ENCODE measurements around the gene STAT5B.
"Not testable (repeated sequence)": the region's sequence is repeated elsewhere in the genome, so short reads cannot be mapped to it uniquely, and the experiment has no call there.

STAT5B gene

GRCh38 chr17:42305543-42306384, 29.6 kb upstream of the STAT5B start:
- no peak for DNase-seq

GRCh38 chr17:42305031-42305330, 28.8 kb upstream of the STAT5B start:
- DNase-seq: not testable (repeated sequence)

DNA sequence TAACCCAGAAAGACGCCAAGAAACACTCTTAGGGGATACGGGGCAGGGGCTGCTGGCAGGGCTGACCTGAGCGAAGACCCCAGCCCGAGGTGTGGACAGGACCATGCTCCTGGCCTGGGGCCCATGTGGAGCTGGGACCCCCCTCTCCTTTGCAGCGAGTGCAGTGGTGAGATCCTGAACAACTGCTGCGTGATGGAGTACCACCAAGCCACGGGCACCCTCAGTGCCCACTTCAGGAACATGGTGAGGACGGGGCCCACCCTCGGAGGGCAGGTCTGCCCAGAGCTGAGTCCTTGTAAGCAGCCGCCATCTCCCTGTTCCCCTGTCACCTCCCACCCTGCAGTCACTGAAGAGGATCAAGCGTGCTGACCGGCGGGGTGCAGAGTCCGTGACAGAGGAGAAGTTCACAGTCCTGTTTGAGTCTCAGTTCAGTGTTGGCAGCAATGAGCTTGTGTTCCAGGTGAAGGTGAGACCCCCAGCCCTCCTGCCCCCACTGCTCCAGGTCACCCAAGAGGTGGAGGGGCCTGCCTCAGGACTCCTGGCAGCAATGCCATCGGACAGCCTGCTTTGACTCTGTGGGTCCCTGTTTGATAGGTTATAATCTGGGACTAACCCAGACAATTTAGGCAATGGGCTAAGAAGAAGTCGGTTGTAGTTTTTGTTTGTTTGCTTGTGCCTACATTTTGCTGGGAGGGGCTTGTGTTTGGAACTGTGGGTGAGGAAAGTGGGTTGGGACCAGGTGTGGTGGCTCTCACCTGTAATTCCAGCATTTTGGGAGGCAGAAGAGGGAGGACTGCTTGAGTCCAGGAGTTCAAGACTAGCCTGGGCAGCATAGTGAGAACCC, 28.2 kb upstream of the STAT5B start:
- no peak for DNase-seq

- DNase-seq: no peak
Observed at GRCh38 chr17:42303694-42304093, 27.5 kb upstream of the STAT5B start.

GRCh38 chr17:42301022-42301421, 24.8 kb upstream of the STAT5B start:
- DNase-seq: no peak

DNA sequence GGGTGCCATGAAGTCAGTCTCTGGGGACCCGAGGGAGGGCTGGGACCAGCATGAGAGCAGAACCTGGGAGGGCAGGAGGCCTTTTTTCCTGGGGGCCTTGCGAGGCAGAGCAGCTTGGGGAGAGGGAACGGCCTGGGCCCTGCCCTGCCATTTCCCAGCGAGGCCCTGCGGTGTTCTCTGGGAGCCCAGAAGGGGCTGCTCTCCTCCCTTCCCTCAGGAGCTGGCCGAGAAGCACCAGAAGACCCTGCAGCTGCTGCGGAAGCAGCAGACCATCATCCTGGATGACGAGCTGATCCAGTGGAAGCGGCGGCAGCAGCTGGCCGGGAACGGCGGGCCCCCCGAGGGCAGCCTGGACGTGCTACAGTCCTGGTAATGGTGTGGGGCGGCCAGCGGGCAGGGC, 23.7 kb upstream of the STAT5B start:
- DNase-seq: not testable (repeated sequence)

- DNase-seq: not testable (repeated sequence)
Observed at GRCh38 chr17:42299361-42299760, 23.2 kb upstream of the STAT5B start.

DNA sequence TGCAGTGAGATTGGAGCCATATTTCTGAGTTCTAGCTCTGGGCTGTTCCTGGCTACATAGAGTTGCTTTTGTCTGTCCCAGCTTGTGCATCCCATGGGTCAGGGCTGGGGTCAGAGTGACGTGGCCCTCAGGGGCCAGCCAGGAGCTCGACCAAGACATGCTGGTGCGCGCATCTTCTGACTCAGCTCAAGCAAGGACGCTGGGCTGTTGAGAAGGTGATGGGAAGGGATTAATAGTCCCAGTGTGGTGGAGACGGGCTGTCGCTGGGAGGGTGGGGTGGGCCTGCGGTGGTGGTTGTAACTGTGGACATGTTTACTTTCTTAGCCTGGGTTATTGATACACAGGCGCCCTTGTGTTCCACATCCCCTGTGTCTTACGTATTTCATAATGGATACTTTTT, 21.6 kb upstream of the STAT5B start:
- DNase-seq: not testable (repeated sequence)

- DNase-seq: no peak
Observed at GRCh38 chr17:42296012-42296411, 19.8 kb upstream of the STAT5B start.

GRCh38 chr17:42294469-42295398, 18.5 kb upstream of the STAT5B start:
- no peak for DNase-seq

DNA sequence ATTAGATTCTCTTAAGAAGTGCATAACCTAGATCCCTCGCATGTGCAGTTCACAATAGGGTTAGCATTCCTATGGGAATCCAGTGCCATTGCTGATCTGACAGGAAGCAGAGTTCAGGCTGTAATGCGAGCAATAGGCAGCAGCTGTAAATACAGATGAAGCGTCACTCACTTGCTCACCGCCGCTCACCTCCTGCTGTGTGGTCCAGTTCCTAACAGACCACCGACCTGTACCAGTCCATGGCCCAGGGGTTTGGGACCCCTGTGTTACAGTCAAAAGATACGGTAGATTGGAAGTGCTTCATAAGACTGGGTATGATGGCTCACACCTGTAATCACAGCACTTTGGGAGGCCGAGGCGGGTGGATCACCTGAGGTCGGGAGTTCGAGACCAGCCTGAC, 14.9 kb upstream of the STAT5B start:
- DNase-seq: no peak

DNA sequence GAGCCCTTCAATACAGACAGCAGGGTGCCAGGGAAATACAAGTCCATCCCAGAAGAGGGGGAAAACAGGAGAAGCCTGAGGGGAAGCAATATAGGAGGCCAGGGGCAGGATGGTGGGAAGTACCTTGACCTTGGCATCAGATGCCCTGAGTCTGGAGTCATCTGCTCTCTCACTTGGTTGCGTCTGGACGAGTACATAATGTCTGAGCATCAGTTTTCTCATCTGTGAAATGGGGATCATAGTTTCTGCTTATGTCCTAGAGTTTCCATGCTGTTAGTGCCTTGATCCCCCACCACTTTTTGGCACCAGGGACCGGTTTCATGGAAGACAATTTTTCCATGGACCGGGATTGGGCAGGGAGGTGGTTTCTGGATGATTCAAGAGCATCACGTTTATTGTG, 14.4 kb upstream of the STAT5B start:
- DNase-seq: no peak

DNA sequence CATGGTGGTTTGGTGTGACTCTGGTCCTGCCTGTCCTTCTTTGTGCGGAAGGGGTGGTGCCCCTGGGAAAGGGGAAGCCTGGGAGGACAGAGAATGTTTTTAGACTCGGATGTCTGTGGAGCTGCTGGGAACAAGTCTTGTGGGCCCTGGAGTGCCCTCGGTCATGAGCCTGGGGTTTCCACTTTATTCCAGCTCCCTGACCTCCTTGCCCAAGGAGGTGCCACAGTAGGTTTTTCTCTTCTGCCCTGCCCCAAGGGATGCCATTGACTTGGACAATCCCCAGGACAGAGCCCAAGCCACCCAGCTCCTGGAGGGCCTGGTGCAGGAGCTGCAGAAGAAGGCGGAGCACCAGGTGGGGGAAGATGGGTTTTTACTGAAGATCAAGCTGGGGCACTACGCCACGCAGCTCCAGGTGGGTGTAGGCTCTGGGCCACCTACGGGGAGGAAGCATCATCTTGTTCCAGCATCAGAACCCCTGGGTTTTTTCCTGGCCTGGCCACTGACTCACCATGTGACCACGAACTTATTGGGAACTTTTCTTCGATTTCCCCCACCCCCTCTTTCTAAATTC, 13.5 kb upstream of the STAT5B start:
- DNase-seq: no peak

DNA sequence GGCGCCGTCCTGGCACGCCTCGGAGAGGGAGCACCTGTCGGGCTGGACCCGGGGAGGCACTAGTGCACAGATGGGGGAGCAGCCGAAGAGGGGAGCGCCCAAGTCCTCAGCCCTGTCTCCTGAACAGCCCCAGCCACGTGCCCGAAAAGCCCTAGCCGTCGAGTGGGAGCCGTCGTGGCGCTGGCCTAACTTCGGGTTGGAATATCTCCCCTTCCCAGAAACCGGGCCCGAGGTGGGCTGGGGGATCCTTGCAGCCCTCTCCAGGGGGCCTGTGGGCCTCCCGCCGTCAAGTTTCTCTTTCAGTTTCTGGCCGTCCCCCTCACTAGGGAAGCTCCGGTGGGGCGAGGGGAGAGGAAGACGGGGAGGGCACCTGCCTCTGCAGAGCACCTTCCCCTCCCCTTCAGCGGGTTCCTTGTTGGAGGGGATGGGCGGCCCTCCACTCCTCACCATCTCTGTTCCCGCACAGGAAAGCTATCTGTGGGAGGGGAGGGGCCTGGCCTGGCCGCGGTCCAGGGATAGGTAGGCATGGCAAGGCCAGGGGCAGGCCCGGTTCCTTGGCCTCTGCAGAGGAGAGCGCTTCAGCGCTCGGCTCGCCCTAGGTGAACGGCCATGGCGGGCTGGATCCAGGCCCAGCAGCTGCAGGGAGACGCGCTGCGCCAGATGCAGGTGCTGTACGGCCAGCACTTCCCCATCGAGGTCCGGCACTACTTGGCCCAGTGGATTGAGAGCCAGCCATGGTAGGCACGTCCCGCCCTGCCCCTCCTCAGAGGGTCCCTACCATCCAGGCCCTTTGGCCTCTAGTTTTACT, 12.8 kb upstream of the STAT5B start:
- DNase-seq: no peak

DNA sequence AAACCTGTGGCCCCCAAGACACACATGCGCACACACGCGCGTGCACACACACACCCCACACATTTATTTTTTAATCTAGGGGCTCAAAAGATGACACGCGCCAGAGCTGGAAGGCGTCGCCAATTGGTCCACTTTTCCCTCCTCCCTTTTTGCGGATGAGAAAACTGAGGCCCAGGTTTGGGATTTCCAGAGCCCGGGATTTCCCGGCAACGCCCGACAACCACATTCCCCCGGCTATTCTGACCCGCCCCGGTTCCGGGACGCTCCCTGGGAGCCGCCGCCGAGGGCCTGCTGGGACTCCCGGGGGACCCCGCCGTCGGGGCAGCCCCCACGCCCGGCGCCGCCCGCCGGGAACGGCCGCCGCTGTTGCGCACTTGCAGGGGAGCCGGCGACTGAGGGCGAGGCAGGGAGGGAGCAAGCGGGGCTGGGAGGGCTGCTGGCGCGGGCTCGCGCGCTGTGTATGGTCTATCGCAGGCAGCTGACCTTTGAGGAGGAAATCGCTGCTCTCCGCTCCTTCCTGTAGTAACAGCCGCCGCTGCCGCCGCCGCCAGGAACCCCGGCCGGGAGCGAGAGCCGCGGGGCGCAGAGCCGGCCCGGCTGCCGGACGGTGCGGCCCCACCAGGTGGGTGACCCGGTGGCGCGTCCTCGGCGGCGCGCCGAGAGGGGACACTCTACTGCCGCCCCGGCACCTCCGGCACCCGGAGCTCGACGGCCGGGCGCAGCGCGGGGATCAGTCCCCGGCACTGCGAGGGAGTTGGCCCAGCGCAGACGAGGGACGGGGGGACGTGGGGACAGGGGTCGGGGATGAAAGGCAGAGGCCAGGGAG, 12.0 kb upstream of the STAT5B start, which contains the start of gene STAT5A:
TSS of gene STAT5A (plus strand) at position 522 of the 826 bp plus-strand sequence. CDS start 914 bp downstream, outside the sequence.
- DNase-seq: no peak

- no peak for DNase-seq
Observed at GRCh38 chr17:42287305-42287976, 11.2 kb upstream of the STAT5B start.

DNA sequence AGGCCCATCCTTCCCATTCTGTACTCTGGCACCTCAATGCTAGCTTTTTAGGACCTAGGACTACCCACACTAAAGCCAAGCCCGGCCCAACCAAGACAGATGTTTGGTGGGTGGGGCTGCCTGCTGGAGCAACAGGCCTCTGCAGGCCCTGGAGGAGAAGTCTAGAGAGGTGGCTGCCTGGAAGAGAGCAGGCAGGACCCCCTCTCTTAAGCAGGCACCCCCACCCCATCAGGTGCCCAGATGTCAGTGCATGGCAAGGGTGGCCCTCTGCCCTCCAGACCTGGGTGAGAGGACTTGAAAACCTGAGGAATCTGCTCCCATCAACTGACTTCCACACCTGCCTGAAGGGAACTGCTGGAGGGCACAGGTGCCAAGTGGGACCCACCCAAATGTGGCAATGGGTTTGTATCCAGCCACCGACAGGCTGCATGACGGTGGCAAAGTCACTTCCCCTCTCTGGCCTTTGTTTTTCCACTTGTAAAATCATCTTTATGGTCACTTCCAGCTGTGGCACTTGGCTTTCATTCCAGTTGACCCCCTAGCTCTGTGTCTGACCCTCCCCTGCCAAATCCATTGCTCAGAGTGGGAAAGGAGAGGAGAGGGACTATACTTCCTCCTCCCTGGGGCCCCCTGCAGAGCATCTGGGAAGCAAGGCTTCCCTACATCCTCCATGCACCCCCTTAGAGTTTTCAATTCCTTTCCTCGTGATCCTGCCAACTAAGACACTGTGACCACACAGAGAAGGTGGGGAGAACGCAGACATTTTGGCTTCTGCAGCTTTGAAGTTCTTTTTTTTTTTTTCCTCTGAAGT, 10.4 kb upstream of the STAT5B start:
- DNase-seq: no peak

DNA sequence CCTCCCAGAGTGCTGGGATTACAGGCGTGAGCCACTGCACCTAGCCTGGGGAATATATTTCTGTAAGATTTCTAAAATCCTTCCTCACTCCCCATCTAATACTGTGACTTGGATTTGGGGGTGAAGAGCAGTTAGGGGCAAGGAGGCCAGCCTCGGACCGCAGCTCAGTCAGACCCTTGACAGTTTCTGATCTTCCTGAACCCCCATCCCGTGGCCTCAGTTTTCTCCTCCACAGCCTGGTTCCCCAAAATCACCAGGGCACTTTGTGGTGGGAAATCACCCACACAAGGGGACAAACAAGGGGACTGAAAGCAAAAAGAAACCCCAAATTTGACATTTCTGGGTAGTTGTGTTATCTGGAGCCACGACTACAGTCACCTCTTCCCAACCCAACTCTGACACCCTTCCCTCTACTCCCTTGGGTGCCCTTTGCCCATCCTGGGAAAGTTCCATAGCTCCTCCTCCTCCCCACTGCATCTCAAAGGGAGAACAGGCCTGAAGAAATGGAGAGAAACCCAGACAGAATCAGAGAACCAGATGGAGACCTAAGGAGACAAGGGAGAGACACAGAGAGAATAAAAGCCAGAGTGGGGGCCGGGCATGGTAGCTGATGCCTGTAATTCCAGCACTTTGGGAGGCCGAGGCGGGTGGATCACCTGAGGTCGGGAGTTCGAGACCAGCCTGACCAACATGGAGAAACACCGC, 9.3 kb upstream of the STAT5B start:
- DNase-seq: no peak

DNA sequence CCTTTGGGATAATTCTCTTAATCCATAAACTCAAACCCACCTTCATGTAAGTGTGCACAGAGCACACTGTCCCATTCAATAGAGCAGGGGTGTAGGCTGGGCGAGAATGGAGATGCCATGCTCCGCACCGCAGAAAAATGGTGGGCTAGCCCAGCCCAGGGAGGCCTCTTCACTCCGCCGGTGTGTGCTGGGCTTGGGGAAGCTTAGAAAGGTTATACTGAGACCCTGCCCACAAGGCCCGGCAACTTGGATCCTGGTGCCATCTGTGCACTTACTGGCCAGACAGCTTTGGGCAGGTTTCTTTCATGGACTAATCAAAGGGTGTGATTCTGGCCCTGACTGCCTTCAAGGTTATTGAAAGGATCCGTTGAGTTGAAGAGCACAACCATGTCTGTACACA, 8.4 kb upstream of the STAT5B start:
- no peak for DNase-seq
